A204.1 (cell line): ENCODE results near the gene FLAD1.

Experiments
- FAIRE-seq: peaks from 2 replicates; lab custom pipeline; 2012; peaks lifted over from hg19 to GRCh38; lab: Jason Lieb, UNC

The FLAD1 gene

GRCh38 chr1:154992721-154993571 is 9.8 kb downstream of the FLAD1 start:
- no peak for FAIRE-seq

- FAIRE-seq, result no peak
Observed at GRCh38 chr1:154993572-154994268, 10.6 kb downstream of the FLAD1 start, which contains the start of gene LENEP. LENEP (plus strand) TSS chr1:154993586; CDS start chr1:154993608, 22 bp downstream.

- FAIRE-seq, result no peak
Observed at GRCh38 chr1:154994269-154994587, 11.1 kb downstream of the FLAD1 start.

GRCh38 chr1:154994591-154994990 is 11.4 kb downstream of the FLAD1 start:
- FAIRE-seq, result no peak

GRCh38 chr1:154995301-154995983 is 12.3 kb downstream of the FLAD1 start:
- FAIRE-seq, result peak; percentile 30

- no peak for FAIRE-seq
Observed at GRCh38 chr1:154996966-154997701, 14.0 kb downstream of the FLAD1 start.

GRCh38 chr1:154998201-154998780 is 15.1 kb downstream of the FLAD1 start:
- FAIRE-seq, result no peak

- FAIRE-seq, result peak; percentile 51
Observed at GRCh38 chr1:154998818-154999570, 15.8 kb downstream of the FLAD1 start.

GRCh38 chr1:154999571-155000410 is 16.6 kb downstream of the FLAD1 start:
- no peak for FAIRE-seq

- FAIRE-seq, result no peak
Observed at GRCh38 chr1:155000411-155000725, 17.2 kb downstream of the FLAD1 start.

- FAIRE-seq, result no peak
Observed at GRCh38 chr1:155000726-155001424, 17.7 kb downstream of the FLAD1 start.

- no peak for FAIRE-seq
Observed at GRCh38 chr1:155001425-155001674, 18.2 kb downstream of the FLAD1 start.

GRCh38 chr1:155001675-155002463 is 18.7 kb downstream of the FLAD1 start:
- peak; percentile 90 for FAIRE-seq

GRCh38 chr1:155002464-155003226 is 19.5 kb downstream of the FLAD1 start, which contains the start of gene ZBTB7B:
ZBTB7B (plus strand) TSS chr1:155002802; CDS start chr1:155014661, 11,859 bp downstream.
- FAIRE-seq, result no peak

GRCh38 chr1:155003227-155003765 is 20.2 kb downstream of the FLAD1 start:
- no peak for FAIRE-seq

GRCh38 chr1:155003766-155004351 is 20.7 kb downstream of the FLAD1 start:
- no peak for FAIRE-seq

GRCh38 chr1:155004352-155005075 is 21.4 kb downstream of the FLAD1 start:
- no peak for FAIRE-seq
